ENCODE data around the gene LRRC36.

GRCh38 chr16:67336648-67337047, 10.0 kb downstream of the LRRC36 start:
- TF ChIP-seq POLR2AphosphoS5 (IDR thresholded peaks at IDR 0.05) (no peak), CTCF (IDR thresholded peaks at IDR 0.05) (no peak), POLR2A (IDR thresholded peaks at IDR 0.05) (no peak)
